ENCODE measurements around the gene EDNRA. TPM values are rescaled to one million over a fixed set of nuclear protein-coding genes. Genes with fewer than 3 reads are reported as not detected.

Gene EDNRA
- total RNA-seq, 1 experiment from 2014 or later = 2.5 TPM

DNA sequence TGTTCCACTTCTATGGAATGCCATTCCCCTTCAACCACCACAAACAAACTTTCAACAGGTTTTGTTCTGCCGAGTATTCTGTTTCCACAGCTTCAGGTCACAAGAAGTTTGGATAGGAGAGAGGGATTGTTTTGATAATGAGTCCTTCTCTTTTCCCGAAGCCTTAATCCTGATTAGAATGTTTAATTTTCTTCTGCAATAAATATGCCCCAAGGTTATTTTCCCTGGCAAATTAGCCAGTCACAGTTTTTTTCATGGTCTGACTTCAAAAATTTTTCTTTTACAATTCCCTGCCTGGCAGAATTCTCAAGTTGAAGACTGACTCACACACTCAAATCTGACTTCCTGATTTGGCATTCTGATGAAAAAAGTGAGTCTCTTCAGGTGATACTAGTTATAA, 33.1 kb upstream of the EDNRA start:
- Mint-ChIP-seq H3K27ac (peak overlapping the region; percentile 61), H3K27me3 (ENCODE audit: low read depth) (no peaks in the 10 kb centered on the region), H3K4me1 (peaks cover 9% of the 10 kb centered on the region), H3K9me3 (no peaks in the 10 kb centered on the region), H3K4me3 (no peak overlapping the region), H3K36me3 (no peaks in the 10 kb centered on the region)
- DNase-seq (ENCODE audit: low spot score) (no peak), ATAC-seq (no peak)
- TF ChIP-seq MYBL2 (CRISPR knock-in tag; IDR thresholded peaks at IDR 0.05) = no peak
- no peak for TF ChIP-seq ZBTB21 (CRISPR knock-in tag; IDR thresholded peaks at IDR 0.05; ENCODE audit: borderline replicate concordance)
- no peak for TF ChIP-seq HMGA2 (CRISPR knock-in tag; IDR thresholded peaks at IDR 0.05)
- TF ChIP-seq NR3C1 (CRISPR knock-in tag; conservative IDR thresholded peaks at IDR 0.05; ENCODE audit: low read depth) = no peak
- POLR2A ChIA-PET = no interaction called here
- CTCF ChIA-PET = interaction anchor here (0.6 kb wide), 1 partner anchor 285 kb away, joined by 3 read pairs; no protein-coding TSS in a partner anchor

DNA sequence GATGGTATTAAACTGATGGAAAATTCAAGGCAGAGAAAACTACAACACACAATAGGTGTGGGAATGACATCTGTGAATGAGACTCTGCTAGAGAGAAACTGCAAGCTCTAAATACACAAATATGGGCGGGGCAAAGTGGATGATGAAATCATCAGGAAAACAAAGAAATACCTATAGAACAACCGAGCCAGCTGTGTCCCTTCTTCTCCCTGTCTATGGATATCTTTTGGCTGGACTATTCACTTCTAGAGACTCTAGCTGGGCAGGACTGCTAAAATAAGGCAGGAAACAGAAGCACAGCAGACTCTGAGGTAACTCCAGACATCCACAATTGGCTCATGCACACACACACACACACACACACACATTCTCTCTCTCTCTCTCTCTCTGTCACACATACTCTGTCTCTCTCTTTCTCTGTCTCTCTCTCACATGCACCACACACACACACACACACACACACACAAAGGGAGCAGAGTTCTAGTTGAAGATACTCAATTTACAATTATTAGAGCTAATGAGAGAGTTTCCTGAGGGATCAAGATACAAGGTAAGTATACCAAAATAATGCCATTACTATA, 27.2 kb upstream of the EDNRA start:
- CTCF ChIA-PET = no interaction called here
- H3K4me3 Mint-ChIP-seq = no peak overlapping the region
- POLR2A ChIA-PET = no interaction called here

DNA sequence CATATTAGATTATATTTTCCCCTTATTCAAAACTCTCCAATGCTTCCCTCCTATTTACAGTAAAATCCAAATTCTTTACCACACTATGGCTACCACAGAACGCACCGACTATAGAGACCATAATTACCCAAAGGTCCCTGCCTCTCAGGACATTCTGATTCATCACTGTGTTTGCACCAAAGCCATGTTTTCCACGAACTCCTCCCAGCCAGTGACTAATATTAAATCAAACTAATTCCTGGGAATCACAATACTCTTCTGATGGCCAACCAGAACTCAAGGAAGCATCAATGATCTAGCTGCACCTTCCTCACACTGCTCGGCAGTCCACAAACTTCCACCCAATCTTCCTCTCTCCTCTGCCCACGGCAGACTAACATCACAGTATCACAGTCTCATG, 24.2 kb upstream of the EDNRA start:
- no peak overlapping the region for H3K4me3 Mint-ChIP-seq
- ChIA-PET CTCF (no interaction called here), POLR2A (no interaction called here)
- H3K36me3 Mint-ChIP-seq = no peaks in the 10 kb centered on the region
- H3K4me1 Mint-ChIP-seq = no peaks in the 10 kb centered on the region
- ATAC-seq (no peak), DNase-seq (ENCODE audit: low spot score) (no peak)
- H3K27me3 Mint-ChIP-seq (ENCODE audit: low read depth) = no peaks in the 10 kb centered on the region
- H3K9me3 Mint-ChIP-seq = no peaks in the 10 kb centered on the region
- H3K27ac Mint-ChIP-seq = no peak overlapping the region
- TF ChIP-seq, protein P1, sequence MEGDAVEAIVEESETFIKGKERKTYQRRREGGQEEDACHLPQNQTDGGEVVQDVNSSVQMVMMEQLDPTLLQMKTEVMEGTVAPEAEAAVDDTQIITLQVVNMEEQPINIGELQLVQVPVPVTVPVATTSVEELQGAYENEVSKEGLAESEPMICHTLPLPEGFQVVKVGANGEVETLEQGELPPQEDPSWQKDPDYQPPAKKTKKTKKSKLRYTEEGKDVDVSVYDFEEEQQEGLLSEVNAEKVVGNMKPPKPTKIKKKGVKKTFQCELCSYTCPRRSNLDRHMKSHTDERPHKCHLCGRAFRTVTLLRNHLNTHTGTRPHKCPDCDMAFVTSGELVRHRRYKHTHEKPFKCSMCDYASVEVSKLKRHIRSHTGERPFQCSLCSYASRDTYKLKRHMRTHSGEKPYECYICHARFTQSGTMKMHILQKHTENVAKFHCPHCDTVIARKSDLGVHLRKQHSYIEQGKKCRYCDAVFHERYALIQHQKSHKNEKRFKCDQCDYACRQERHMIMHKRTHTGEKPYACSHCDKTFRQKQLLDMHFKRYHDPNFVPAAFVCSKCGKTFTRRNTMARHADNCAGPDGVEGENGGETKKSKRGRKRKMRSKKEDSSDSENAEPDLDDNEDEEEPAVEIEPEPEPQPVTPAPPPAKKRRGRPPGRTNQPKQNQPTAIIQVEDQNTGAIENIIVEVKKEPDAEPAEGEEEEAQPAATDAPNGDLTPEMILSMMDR (IDR thresholded peaks at IDR 0.05) = no peak
- TF ChIP-seq TEAD1 (CRISPR knock-in tag; IDR thresholded peaks at IDR 0.05) (no peak), IRF2 (CRISPR knock-in tag; IDR thresholded peaks at IDR 0.05; ENCODE audit: borderline replicate concordance, low read depth) (no peak), ZNF423 (CRISPR knock-in tag; IDR thresholded peaks at IDR 0.05) (no peak), NR1H2 (CRISPR knock-in tag; IDR thresholded peaks at IDR 0.05) (no peak), NFE2L1 (CRISPR knock-in tag; IDR thresholded peaks at IDR 0.05) (no peak), CBFB (CRISPR knock-in tag; IDR thresholded peaks at IDR 0.05; ENCODE audit: low read depth) (no peak), JUN (CRISPR knock-in tag; IDR thresholded peaks at IDR 0.05) (no peak)
- TF ChIP-seq, protein P2, sequence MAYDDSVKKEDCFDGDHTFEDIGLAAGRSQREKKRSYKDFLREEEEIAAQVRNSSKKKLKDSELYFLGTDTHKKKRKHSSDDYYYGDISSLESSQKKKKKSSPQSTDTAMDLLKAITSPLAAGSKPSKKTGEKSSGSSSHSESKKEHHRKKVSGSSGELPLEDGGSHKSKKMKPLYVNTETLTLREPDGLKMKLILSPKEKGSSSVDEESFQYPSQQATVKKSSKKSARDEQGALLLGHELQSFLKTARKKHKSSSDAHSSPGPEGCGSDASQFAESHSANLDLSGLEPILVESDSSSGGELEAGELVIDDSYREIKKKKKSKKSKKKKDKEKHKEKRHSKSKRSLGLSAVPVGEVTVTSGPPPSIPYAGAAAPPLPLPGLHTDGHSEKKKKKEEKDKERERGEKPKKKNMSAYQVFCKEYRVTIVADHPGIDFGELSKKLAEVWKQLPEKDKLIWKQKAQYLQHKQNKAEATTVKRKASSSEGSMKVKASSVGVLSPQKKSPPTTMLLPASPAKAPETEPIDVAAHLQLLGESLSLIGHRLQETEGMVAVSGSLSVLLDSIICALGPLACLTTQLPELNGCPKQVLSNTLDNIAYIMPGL (CRISPR knock-in tag; IDR thresholded peaks at IDR 0.05) = no peak
- TF ChIP-seq, protein P3, sequence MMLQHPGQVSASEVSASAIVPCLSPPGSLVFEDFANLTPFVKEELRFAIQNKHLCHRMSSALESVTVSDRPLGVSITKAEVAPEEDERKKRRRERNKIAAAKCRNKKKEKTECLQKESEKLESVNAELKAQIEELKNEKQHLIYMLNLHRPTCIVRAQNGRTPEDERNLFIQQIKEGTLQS (CRISPR knock-in tag; conservative IDR thresholded peaks at IDR 0.05) = no peak
- TF ChIP-seq, protein P4, sequence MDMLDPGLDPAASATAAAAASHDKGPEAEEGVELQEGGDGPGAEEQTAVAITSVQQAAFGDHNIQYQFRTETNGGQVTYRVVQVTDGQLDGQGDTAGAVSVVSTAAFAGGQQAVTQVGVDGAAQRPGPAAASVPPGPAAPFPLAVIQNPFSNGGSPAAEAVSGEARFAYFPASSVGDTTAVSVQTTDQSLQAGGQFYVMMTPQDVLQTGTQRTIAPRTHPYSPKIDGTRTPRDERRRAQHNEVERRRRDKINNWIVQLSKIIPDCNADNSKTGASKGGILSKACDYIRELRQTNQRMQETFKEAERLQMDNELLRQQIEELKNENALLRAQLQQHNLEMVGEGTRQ (CRISPR knock-in tag; IDR thresholded peaks at IDR 0.05) = no peak
- TF ChIP-seq, protein P5, sequence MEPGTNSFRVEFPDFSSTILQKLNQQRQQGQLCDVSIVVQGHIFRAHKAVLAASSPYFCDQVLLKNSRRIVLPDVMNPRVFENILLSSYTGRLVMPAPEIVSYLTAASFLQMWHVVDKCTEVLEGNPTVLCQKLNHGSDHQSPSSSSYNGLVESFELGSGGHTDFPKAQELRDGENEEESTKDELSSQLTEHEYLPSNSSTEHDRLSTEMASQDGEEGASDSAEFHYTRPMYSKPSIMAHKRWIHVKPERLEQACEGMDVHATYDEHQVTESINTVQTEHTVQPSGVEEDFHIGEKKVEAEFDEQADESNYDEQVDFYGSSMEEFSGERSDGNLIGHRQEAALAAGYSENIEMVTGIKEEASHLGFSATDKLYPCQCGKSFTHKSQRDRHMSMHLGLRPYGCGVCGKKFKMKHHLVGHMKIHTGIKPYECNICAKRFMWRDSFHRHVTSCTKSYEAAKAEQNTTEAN (CRISPR knock-in tag; IDR thresholded peaks at IDR 0.05) = no peak
- TF ChIP-seq, protein P6, sequence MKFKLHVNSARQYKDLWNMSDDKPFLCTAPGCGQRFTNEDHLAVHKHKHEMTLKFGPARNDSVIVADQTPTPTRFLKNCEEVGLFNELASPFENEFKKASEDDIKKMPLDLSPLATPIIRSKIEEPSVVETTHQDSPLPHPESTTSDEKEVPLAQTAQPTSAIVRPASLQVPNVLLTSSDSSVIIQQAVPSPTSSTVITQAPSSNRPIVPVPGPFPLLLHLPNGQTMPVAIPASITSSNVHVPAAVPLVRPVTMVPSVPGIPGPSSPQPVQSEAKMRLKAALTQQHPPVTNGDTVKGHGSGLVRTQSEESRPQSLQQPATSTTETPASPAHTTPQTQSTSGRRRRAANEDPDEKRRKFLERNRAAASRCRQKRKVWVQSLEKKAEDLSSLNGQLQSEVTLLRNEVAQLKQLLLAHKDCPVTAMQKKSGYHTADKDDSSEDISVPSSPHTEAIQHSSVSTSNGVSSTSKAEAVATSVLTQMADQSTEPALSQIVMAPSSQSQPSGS (CRISPR knock-in tag; IDR thresholded peaks at IDR 0.05; ENCODE audit: borderline replicate concordance, low read depth) = no peak

More for the DNA sequence above, 27.2 kb upstream of the EDNRA start:
- Mint-ChIP-seq H3K27ac (no peak overlapping the region), H3K9me3 (no peaks in the 10 kb centered on the region), H3K4me1 (no peaks in the 10 kb centered on the region), H3K27me3 (ENCODE audit: low read depth) (no peaks in the 10 kb centered on the region), H3K36me3 (no peaks in the 10 kb centered on the region)
- TF ChIP-seq OVOL2 (CRISPR knock-in tag; IDR thresholded peaks at IDR 0.05; ENCODE audit: borderline replicate concordance) (no peak), ZNF423 (CRISPR knock-in tag; IDR thresholded peaks at IDR 0.05) (no peak), MXD4 (CRISPR knock-in tag; IDR thresholded peaks at IDR 0.05; ENCODE audit: borderline replicate concordance) (no peak)
- TF ChIP-seq, protein P7, sequence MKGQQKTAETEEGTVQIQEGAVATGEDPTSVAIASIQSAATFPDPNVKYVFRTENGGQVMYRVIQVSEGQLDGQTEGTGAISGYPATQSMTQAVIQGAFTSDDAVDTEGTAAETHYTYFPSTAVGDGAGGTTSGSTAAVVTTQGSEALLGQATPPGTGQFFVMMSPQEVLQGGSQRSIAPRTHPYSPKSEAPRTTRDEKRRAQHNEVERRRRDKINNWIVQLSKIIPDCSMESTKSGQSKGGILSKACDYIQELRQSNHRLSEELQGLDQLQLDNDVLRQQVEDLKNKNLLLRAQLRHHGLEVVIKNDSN (CRISPR knock-in tag; IDR thresholded peaks at IDR 0.05) = no peak
- TF ChIP-seq, protein P1 (IDR thresholded peaks at IDR 0.05) = no peak
- ATAC-seq (no peak), DNase-seq (ENCODE audit: low spot score) (no peak)

Measured in WTC11 (cell line).